AG09309 (cell line): Measurements from ENCODE around the gene LBX2.
A peak's percentile ranks its signal among the peaks of the same experiment; 100 is the strongest.

ENCODE experiments used
- DNase-seq: peaks from one replicate; pipeline ENCODE4 v3.0.0-alpha.2; 2010; ENCODE audit warnings: low read depth
- H3K4me3 ChIP-seq: 2 replicates; pipeline ENCODE4 v1.5.1; 2011; ENCODE audit warnings: mild to moderate bottlenecking, low read depth, low read length, moderate library complexity; ENCODE audit not compliant: control insufficient read depth
- CTCF ChIP-seq: IDR thresholded peaks from 2 replicates; pipeline ENCODE4 v1.5.1; 2011; ENCODE audit warnings: mild to moderate bottlenecking, low read depth, low read length, inconsistent platforms; ENCODE audit not compliant: insufficient read depth, control insufficient read depth; ENCODE audit errors: missing control alignments

LBX2 gene

GRCh38 chr2:74481961-74482800 is 17.2 kb downstream of the LBX2 start:
- H3K4me3 ChIP-seq = peak overlapping the region; percentile 77
- no peak for TF ChIP-seq CTCF
- DNase-seq = no peak

GRCh38 chr2:74481431-74481830 is 18.0 kb downstream of the LBX2 start:
- no peak for TF ChIP-seq CTCF
- no peak for DNase-seq
- H3K4me3 ChIP-seq = peak overlapping the region; percentile 77

GRCh38 chr2:74474899-74475298 is 24.5 kb downstream of the LBX2 start:
- peak; percentile 32 for TF ChIP-seq CTCF
- H3K4me3 ChIP-seq = no peak overlapping the region
- no peak for DNase-seq

GRCh38 chr2:74474481-74474880 is 24.9 kb downstream of the LBX2 start:
- no peak for TF ChIP-seq CTCF
- H3K4me3 ChIP-seq = no peak overlapping the region
- DNase-seq = no peak

- TF ChIP-seq CTCF = no peak
- peak overlapping the region; percentile 61 for H3K4me3 ChIP-seq
- DNase-seq = no peak
Observed at GRCh38 chr2:74472945-74473258, 26.5 kb downstream of the LBX2 start.

GRCh38 chr2:74472086-74472944 is 27.1 kb downstream of the LBX2 start, which contains the start of gene MRPL53:
Gene MRPL53 (minus strand): TSS chr2:74472680. CDS start chr2:74472660, 20 bp downstream.
- TF ChIP-seq CTCF = no peak
- DNase-seq = peak; percentile 75
- peak within 1 kb of the TSS; percentile 61 for H3K4me3 ChIP-seq
